Measurements from ENCODE around the gene HCN2. TPM values are rescaled to one million over a fixed set of nuclear protein-coding genes. Genes with fewer than 3 reads are reported as not detected.

Gene HCN2
- total and polyA plus RNA-seq, 8 donors = 0.06 to 0.50 (median 0.17) TPM

- Histone ChIP-seq H3K9me3 (no peaks in the 10 kb centered on the region), H3K4me1 (no peaks in the 10 kb centered on the region), H3K36me3 (peaks cover 0 to 92% of the 10 kb centered on the region in 2 donors), H3K27me3 (no peaks in the 10 kb centered on the region), H3K4me3 (no peak overlapping the region), H3K27ac (no peak overlapping the region)
- TF ChIP-seq CTCF (IDR thresholded peaks at IDR 0.05) = no peak
- intact Hi-C loops (cut with DNase I) = no loop called here
- ATAC-seq (no peak), DNase-seq (no peak)
These were observed 61.6 kb downstream of the HCN2 start for GRCh38 chr19:651114-651818.

- H3K9me3 ChIP-seq = no peaks in the 10 kb centered on the region
- H3K27ac ChIP-seq = no peak overlapping the region
- TF ChIP-seq CTCF (IDR thresholded peaks at IDR 0.05) = no peak
- no peak overlapping the region for H3K4me3 ChIP-seq
- no peaks in the 10 kb centered on the region for H3K4me1 ChIP-seq
- ATAC-seq (no peak), DNase-seq (no peak)
- H3K36me3 ChIP-seq = peaks cover 0 to 88% of the 10 kb centered on the region in 2 donors
- H3K27me3 ChIP-seq = no peaks in the 10 kb centered on the region
- intact Hi-C loops (cut with DNase I) = no loop called here
These were observed 62.3 kb downstream of the HCN2 start for GRCh38 chr19:651991-652390.

- no peak for TF ChIP-seq CTCF (IDR thresholded peaks at IDR 0.05)
- DNase-seq = no peak
- H3K9me3 ChIP-seq = no peaks in the 10 kb centered on the region
- H3K4me1 ChIP-seq = peaks cover 0 to 2% of the 10 kb centered on the region in 2 donors
- H3K27me3 ChIP-seq = no peaks in the 10 kb centered on the region
- H3K27ac ChIP-seq = no peak overlapping the region
- no peak for ATAC-seq
- intact Hi-C loops (cut with DNase I) = no loop called here
- no peak overlapping the region for H3K4me3 ChIP-seq
- peaks cover 0 to 88% of the 10 kb centered on the region in 2 donors for H3K36me3 ChIP-seq
These were observed 63.0 kb downstream of the HCN2 start for GRCh38 chr19:652467-653389.

- Histone ChIP-seq H3K4me1 (peaks cover 0 to 9% of the 10 kb centered on the region in 2 donors), H3K4me3 (no peak overlapping the region), H3K36me3 (peaks cover 0 to 88% of the 10 kb centered on the region in 2 donors), H3K27me3 (no peaks in the 10 kb centered on the region), H3K27ac (no peak overlapping the region), H3K9me3 (no peaks in the 10 kb centered on the region)
- intact Hi-C loops (cut with DNase I) = no loop called here
- no peak for DNase-seq
- no peak for TF ChIP-seq CTCF (IDR thresholded peaks at IDR 0.05)
- ATAC-seq = no peak
These were observed 63.7 kb downstream of the HCN2 start for GRCh38 chr19:653425-653824.

GRCh38 chr19:655691-656090, 66.0 kb downstream of the HCN2 start:
- Histone ChIP-seq H3K4me3 (no peak overlapping the region), H3K36me3 (peaks cover 0 to 72% of the 10 kb centered on the region in 2 donors), H3K4me1 (peaks cover 8 to 31% of the 10 kb centered on the region in 2 donors), H3K27me3 (no peaks in the 10 kb centered on the region), H3K27ac (no peak overlapping the region), H3K9me3 (no peaks in the 10 kb centered on the region)
- ATAC-seq (no peak), DNase-seq (peak in 1 of 4 donors; percentile 64)
- TF ChIP-seq CTCF (IDR thresholded peaks at IDR 0.05) = no peak
- intact Hi-C loops (cut with DNase I) = no loop called here

Measured in left lung (tissue), 10 donors.